ENCODE measurements around the gene CCDC197. TPM values are rescaled to one million over a fixed set of nuclear protein-coding genes. Genes with fewer than 3 reads are reported as not detected.

The CCDC197 gene
- total RNA-seq, 1 donor, result not detected

GRCh38 chr14:94029265-94029664 lies 32.2 kb downstream of the CCDC197 start:
- TF ChIP-seq CTCF (IDR thresholded peaks at IDR 0.05; ENCODE audit: insufficient read depth, low read length), result no peak
- DNase-seq (ENCODE audit: low read depth), result no peak
- H3K4me3 ChIP-seq (ENCODE audit: low read depth, low read length), result no peak overlapping the region

GRCh38 chr14:94029671-94030203 lies 32.6 kb downstream of the CCDC197 start:
- DNase-seq (ENCODE audit: low read depth), result no peak
- no peak for TF ChIP-seq CTCF (IDR thresholded peaks at IDR 0.05; ENCODE audit: insufficient read depth, low read length)
- H3K4me3 ChIP-seq (ENCODE audit: low read depth, low read length), result no peak overlapping the region

DNA sequence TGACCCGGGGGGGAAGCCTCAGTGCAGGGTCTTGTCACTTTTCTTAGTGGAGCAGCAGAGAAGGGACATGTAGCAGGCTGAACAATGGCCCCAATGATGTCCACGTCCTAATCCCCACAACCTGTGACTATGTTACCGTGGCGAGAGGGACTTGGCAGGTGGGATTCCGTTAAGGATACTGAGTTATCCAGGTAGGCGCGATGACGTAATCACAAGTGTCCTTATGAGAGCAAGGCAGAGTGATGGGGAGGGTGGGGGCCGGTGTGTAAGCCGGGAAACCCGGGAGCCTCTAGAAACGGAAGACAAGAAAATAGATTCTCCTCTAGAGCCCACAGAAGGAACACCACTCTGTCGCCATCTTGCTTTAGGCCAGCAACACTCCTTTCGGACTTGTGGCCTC lies 33.5 kb downstream of the CCDC197 start:
- no peak overlapping the region for H3K4me3 ChIP-seq (ENCODE audit: low read depth, low read length)
- no peak for TF ChIP-seq CTCF (IDR thresholded peaks at IDR 0.05; ENCODE audit: insufficient read depth, low read length)
- no peak for DNase-seq (ENCODE audit: low read depth)

DNA sequence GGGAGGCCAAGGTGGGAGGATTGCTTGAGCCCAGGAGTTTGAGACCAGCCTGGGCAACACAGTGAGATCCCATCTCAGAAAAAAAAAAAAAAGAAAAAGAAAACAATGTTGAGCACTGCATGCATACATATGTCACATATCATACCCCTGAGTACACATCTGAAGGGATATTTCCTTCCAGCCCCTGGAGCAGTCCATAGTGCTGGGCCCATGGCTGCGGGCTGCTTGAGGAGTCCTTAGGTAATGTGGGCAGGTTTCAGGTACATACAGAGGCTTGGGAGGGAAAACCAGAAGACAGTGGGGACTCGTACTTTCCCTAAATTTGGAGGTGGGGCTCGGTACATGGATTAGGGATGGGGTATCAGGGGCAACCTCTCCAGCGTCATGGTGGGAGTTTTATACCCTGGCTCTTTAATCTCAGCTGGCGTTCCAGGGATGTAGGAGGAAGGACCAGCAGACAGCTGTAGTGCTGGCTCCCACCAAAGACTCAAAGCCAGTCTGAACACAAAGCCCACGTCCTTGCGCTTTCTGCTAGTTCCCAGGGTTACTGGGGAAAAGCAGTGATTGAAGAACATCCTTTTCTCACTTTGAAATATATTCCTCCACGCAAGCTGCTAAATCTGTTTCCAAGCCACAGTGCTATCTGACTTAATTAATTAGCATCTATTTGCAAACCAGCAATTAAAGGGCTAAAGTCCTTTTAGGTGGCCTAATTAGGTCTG lies 34.2 kb downstream of the CCDC197 start:
- H3K4me3 ChIP-seq (ENCODE audit: low read depth, low read length), result no peak overlapping the region
- no peak for TF ChIP-seq CTCF (IDR thresholded peaks at IDR 0.05; ENCODE audit: insufficient read depth, low read length)
- no peak for DNase-seq (ENCODE audit: low read depth)

GRCh38 chr14:94031883-94032279 lies 34.8 kb downstream of the CCDC197 start:
- TF ChIP-seq CTCF (IDR thresholded peaks at IDR 0.05; ENCODE audit: insufficient read depth, low read length), result no peak
- H3K4me3 ChIP-seq (ENCODE audit: low read depth, low read length), result no peak overlapping the region
- DNase-seq (ENCODE audit: low read depth), result no peak

GRCh38 chr14:94034886-94035285 lies 37.8 kb downstream of the CCDC197 start:
- no peak for DNase-seq (ENCODE audit: low read depth)
- H3K4me3 ChIP-seq (ENCODE audit: low read depth, low read length), result no peak overlapping the region
- TF ChIP-seq CTCF (IDR thresholded peaks at IDR 0.05; ENCODE audit: insufficient read depth, low read length), result no peak

Measured in fibroblast of the aortic adventitia (primary cell).